ENCODE results near the gene NXN.

The NXN gene

GRCh38 chr17:979539-980405, at the start of gene NXN:
TSS of gene NXN (minus strand) at chr17:979776.
- peak; percentile 65 to 87 for DNase-seq

- DNase-seq = no peak
These were observed 47.5 kb upstream of the NXN start for GRCh38 chr17:1027044-1027443.

- DNase-seq = no peak
These were observed 47.0 kb upstream of the NXN start for GRCh38 chr17:1026599-1026975.

GRCh38 chr17:1025733-1026598, 46.4 kb upstream of the NXN start:
- DNase-seq = no peak

GRCh38 chr17:1024076-1024475, 44.5 kb upstream of the NXN start:
- no peak for DNase-seq

GRCh38 chr17:1022278-1023024, 42.9 kb upstream of the NXN start:
- no peak for DNase-seq

GRCh38 chr17:1021147-1021546, 41.6 kb upstream of the NXN start:
- no peak for DNase-seq

GRCh38 chr17:1019451-1019850, 39.9 kb upstream of the NXN start:
- DNase-seq = no peak

GRCh38 chr17:1018547-1018946, 39.0 kb upstream of the NXN start:
- DNase-seq = no peak

GRCh38 chr17:1013729-1014090, 34.1 kb upstream of the NXN start:
- no peak for DNase-seq

- no peak for DNase-seq
These were observed 33.5 kb upstream of the NXN start for GRCh38 chr17:1012823-1013728.

- DNase-seq = no peak
These were observed 32.5 kb upstream of the NXN start for GRCh38 chr17:1011760-1012735.

GRCh38 chr17:1011138-1011537, 31.6 kb upstream of the NXN start:
- DNase-seq = no peak

- DNase-seq = no peak
These were observed 31.0 kb upstream of the NXN start for GRCh38 chr17:1010586-1010985.

GRCh38 chr17:1010086-1010450, 30.5 kb upstream of the NXN start:
- DNase-seq = no peak

GRCh38 chr17:1009229-1010085, 29.9 kb upstream of the NXN start:
- DNase-seq = no peak

GRCh38 chr17:1008008-1008761, 28.6 kb upstream of the NXN start:
- no peak for DNase-seq

- DNase-seq = no peak
These were observed 27.9 kb upstream of the NXN start for GRCh38 chr17:1007310-1008007.

- no peak for DNase-seq
These were observed 26.5 kb upstream of the NXN start for GRCh38 chr17:1006054-1006453.
